ENCODE data around the gene TMEM52B. TPM values are rescaled to one million over a fixed set of nuclear protein-coding genes. Genes with fewer than 3 reads are reported as not detected.

TMEM52B gene
- total and polyA plus RNA-seq, 2 of the 13 experiments (the other 11 are each of a cell fraction or from before 2014, with no cell fraction given): not detected

DNA sequence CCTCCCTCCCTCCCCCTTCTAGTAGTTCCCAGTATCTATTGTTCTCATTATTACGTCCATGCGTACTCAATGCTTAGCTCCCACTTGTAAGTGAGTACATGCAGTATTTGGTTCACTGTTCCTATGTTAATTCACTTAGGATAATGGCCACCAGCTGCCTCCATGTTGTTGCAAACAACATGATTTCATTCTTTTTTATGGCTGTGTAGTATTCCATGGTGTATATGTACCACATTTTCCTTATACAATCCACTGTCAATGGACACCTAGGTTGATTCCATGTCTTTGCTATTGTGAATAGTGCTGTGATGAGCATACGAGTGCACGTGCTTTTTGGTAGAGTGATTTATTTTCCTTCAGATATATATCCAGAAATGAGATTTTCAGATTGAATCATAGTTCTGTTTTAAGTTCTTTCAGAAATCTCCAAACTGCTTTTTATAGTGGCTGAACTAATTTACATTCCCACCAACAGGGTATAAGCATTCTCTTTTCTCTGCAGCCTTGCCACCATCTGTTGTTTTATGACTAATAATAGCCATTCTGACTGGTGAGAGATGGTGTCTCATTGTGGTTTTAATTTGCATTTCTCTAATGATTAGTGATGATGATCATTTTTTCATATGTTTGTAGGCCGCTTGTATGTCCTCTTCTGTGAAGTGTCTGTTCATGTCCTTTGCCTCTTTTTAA, 31.0 kb upstream of the TMEM52B start:
- no peak for FAIRE-seq
- Histone ChIP-seq H3K9ac (ENCODE audit: insufficient read depth, low read depth, low read length) (no peak overlapping the region), H3K27me3 (ENCODE audit: control insufficient read depth in 1 of 2, insufficient read depth in 2 of 2, low read length in 2 of 2) (no peaks in the 10 kb centered on the region), H2AFZ (ENCODE audit: low read length) (no peak overlapping the region), H3K4me1 (ENCODE audit: insufficient read depth, low read length) (no peaks in the 10 kb centered on the region), H3K27ac (ENCODE audit: extremely low read length, insufficient read depth, low read length) (no peak overlapping the region), H3K79me2 (ENCODE audit: insufficient read depth, low read length) (no peaks in the 10 kb centered on the region), H3K4me3 (replicated peaks in 1 of 3; ENCODE audit: insufficient read depth in 1 of 3, low read depth in 2 of 3, low read length in 3 of 3) (no peak overlapping the region), H3K4me2 (ENCODE audit: low read depth, low read length) (no peak overlapping the region), H3K9me3 (ENCODE audit: low read length) (no peaks in the 10 kb centered on the region), H3K36me3 (replicated peaks in 1 of 2; ENCODE audit: control insufficient read depth in 1 of 2, insufficient read depth in 2 of 2, low read length in 2 of 2) (no peaks in the 10 kb centered on the region), H4K20me1 (ENCODE audit: insufficient read depth, low read length) (no peaks in the 10 kb centered on the region)
- intact Hi-C loops (cut with micrococcal nuclease; ENCODE audit: unreplicated experiment) (no loop called here), in situ Hi-C loops (cut with HindIII; ENCODE audit: extremely low pct_ligation_motif_present, low pct_unique_long_range_greater_than_20kb) (no loop called here)
- no peak for TF ChIP-seq TOPORS (CRISPR knock-in tag; IDR thresholded peaks at IDR 0.05)
- no peak for TF ChIP-seq ZNF7 (CRISPR knock-in tag; IDR thresholded peaks at IDR 0.05)
- TF ChIP-seq MYNN (CRISPR knock-in tag; IDR thresholded peaks at IDR 0.05; ENCODE audit: low read depth): no peak
- TF ChIP-seq, protein P1, sequence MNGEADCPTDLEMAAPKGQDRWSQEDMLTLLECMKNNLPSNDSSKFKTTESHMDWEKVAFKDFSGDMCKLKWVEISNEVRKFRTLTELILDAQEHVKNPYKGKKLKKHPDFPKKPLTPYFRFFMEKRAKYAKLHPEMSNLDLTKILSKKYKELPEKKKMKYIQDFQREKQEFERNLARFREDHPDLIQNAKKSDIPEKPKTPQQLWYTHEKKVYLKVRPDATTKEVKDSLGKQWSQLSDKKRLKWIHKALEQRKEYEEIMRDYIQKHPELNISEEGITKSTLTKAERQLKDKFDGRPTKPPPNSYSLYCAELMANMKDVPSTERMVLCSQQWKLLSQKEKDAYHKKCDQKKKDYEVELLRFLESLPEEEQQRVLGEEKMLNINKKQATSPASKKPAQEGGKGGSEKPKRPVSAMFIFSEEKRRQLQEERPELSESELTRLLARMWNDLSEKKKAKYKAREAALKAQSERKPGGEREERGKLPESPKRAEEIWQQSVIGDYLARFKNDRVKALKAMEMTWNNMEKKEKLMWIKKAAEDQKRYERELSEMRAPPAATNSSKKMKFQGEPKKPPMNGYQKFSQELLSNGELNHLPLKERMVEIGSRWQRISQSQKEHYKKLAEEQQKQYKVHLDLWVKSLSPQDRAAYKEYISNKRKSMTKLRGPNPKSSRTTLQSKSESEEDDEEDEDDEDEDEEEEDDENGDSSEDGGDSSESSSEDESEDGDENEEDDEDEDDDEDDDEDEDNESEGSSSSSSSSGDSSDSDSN (CRISPR knock-in tag; IDR thresholded peaks at IDR 0.05): no peak
- TF ChIP-seq, protein P2, sequence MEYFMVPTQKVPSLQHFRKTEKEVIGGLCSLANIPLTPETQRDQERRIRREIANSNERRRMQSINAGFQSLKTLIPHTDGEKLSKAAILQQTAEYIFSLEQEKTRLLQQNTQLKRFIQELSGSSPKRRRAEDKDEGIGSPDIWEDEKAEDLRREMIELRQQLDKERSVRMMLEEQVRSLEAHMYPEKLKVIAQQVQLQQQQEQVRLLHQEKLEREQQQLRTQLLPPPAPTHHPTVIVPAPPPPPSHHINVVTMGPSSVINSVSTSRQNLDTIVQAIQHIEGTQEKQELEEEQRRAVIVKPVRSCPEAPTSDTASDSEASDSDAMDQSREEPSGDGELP (IDR thresholded peaks at IDR 0.05; ENCODE audit: borderline replicate concordance, low read depth): no peak
- no peak for TF ChIP-seq AGO1 (IDR thresholded peaks at IDR 0.05; ENCODE audit: low read depth, low read length, poor library complexity, severe bottlenecking)
- TF ChIP-seq NCOA2 (CRISPR knock-in tag; IDR thresholded peaks at IDR 0.05): no peak
- no peak for TF ChIP-seq NAIF1 (CRISPR knock-in tag; IDR thresholded peaks at IDR 0.05; ENCODE audit: borderline replicate concordance)
- no peak for TF ChIP-seq PAX8 (CRISPR knock-in tag; IDR thresholded peaks at IDR 0.05; ENCODE audit: borderline replicate concordance)
- TF ChIP-seq RXRB (CRISPR knock-in tag; IDR thresholded peaks at IDR 0.05; ENCODE audit: borderline replicate concordance): no peak
- TF ChIP-seq, protein P3, sequence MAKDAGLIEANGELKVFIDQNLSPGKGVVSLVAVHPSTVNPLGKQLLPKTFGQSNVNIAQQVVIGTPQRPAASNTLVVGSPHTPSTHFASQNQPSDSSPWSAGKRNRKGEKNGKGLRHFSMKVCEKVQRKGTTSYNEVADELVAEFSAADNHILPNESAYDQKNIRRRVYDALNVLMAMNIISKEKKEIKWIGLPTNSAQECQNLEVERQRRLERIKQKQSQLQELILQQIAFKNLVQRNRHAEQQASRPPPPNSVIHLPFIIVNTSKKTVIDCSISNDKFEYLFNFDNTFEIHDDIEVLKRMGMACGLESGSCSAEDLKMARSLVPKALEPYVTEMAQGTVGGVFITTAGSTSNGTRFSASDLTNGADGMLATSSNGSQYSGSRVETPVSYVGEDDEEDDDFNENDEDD (CRISPR knock-in tag; IDR thresholded peaks at IDR 0.05; ENCODE audit: borderline replicate concordance): no peak
- TF ChIP-seq ZNF317 (CRISPR knock-in tag; IDR thresholded peaks at IDR 0.05): no peak
- no peak for TF ChIP-seq ZNF232 (CRISPR knock-in tag; IDR thresholded peaks at IDR 0.05; ENCODE audit: borderline replicate concordance)
- ChIA-PET CTCF (ENCODE audit: low intra/inter-chr PET ratio, low total read pairs) (no interaction called here), POLR2A (no interaction called here)
- no peak for ATAC-seq
- 49% methylated on average over 5 of the region's 5 CpGs for WGBS (ENCODE audit: low lambda C conversion rate)
- BruUV-seq (replicated peaks): no TSS peak
- no peak for DNase-seq (ENCODE audit: low spot score)

Data from HepG2 (cell line).